ENCODE data around the gene VCP. TPM values are rescaled to one million over a fixed set of nuclear protein-coding genes. Genes with fewer than 3 reads are reported as not detected.

VCP gene
- total RNA-seq, 1 experiment from 2014 or later, result 170 TPM

GRCh38 chr9:35085078-35085477 lies 12.7 kb upstream of the VCP start:
- Histone ChIP-seq H3K4me2 (ENCODE audit: low read length) (no peak overlapping the region), H3K9ac (ENCODE audit: low read length) (no peak overlapping the region), H3K27me3 (ENCODE audit: insufficient read depth, low read length) (no peaks in the 10 kb centered on the region), H3K4me3 (replicated peaks in 1 of 2; ENCODE audit: low read depth in 1 of 2, low read length in 2 of 2) (no peak overlapping the region), H3K9me3 (ENCODE audit: control insufficient read depth in 1 of 2, insufficient read depth in 1 of 2, low read depth in 1 of 2, low read length in 2 of 2) (no peaks in the 10 kb centered on the region), H3K79me2 (ENCODE audit: insufficient read depth, low read length) (no peaks in the 10 kb centered on the region), H3K27ac (ENCODE audit: low read depth, low read length) (no peak overlapping the region), H2AFZ (ENCODE audit: low read depth, low read length, poor library complexity, severe bottlenecking) (no peak overlapping the region), H3K4me1 (ENCODE audit: control insufficient read depth in 1 of 2, insufficient read depth in 2 of 2, low read length in 2 of 2) (peaks cover 3 to 4% of the 10 kb centered on the region in 2 experiments; a peak in 2 of 4 replicates), H3K9me2 (ENCODE audit: insufficient read depth) (no peaks in the 10 kb centered on the region), H3K36me3 (ENCODE audit: control insufficient read depth in 1 of 2, insufficient read depth in 2 of 2, low read length in 2 of 2) (peaks cover 7 to 10% of the 10 kb centered on the region in 2 experiments; a peak in 3 of 4 replicates), H4K20me1 (ENCODE audit: insufficient read depth) (no peaks in the 10 kb centered on the region)
- POLR2A ChIA-PET, result no interaction called here
- intact Hi-C loops (cut with micrococcal nuclease), result no loop called here
- BruUV-seq (replicated peaks), result no TSS peak
- CTCF ChIA-PET, result no interaction called here
- RAD21 ChIA-PET (ENCODE audit: low non-redundant PET in 1 of 2, low total read pairs in 2 of 2, uncharacterized antibody in 2 of 2, unreplicated experiment in 2 of 2), result no interaction called here
- no peak for DNase-seq (ENCODE audit: low read depth, low spot score)
- TF ChIP-seq EZH2 (IDR thresholded peaks at IDR 0.05) (no peak), FOSL1 (IDR thresholded peaks at IDR 0.05; ENCODE audit: low read depth) (no peak), YY1 (IDR thresholded peaks at IDR 0.05; ENCODE audit: extremely low read depth, insufficient replicate concordance, low read depth, low read length) (no peak), CEBPB (IDR thresholded peaks at IDR 0.05; ENCODE audit: low read depth) (no peak), ZBTB33 (IDR thresholded peaks at IDR 0.05; ENCODE audit: extremely low read depth, insufficient replicate concordance, low read length) (no peak), SIN3A (IDR thresholded peaks at IDR 0.05; ENCODE audit: low read depth) (no peak), JUND (IDR thresholded peaks at IDR 0.05) (no peak), TCF7L2 (IDR thresholded peaks at IDR 0.05; ENCODE audit: borderline replicate concordance, extremely low read depth, insufficient read depth, insufficient read length) (no peak), POLR2A (IDR thresholded peaks at IDR 0.05; ENCODE audit: borderline replicate concordance, extremely low read depth, insufficient read depth, insufficient read length) (no peak), ZFX (IDR thresholded peaks at IDR 0.05) (no peak), EZH2phosphoT487 (IDR thresholded peaks at IDR 0.05; ENCODE audit: borderline replicate concordance) (no peak), SRF (IDR thresholded peaks at IDR 0.05; ENCODE audit: low read depth) (no peak), EGR1 (IDR thresholded peaks at IDR 0.05; ENCODE audit: low read depth) (no peak), CBX3 (IDR thresholded peaks at IDR 0.05; ENCODE audit: low read depth) (no peak), RAD21 (IDR thresholded peaks at IDR 0.05; ENCODE audit: low read depth) (no peak), SP1 (IDR thresholded peaks at IDR 0.05; ENCODE audit: low read depth) (no peak), POLR2AphosphoS5 (IDR thresholded peaks at IDR 0.05; ENCODE audit: low read depth, low read length) (no peak), ZNF274 (IDR thresholded peaks at IDR 0.05; ENCODE audit: low read depth, low read length) (no peak)
- TF ChIP-seq, protein P1, sequence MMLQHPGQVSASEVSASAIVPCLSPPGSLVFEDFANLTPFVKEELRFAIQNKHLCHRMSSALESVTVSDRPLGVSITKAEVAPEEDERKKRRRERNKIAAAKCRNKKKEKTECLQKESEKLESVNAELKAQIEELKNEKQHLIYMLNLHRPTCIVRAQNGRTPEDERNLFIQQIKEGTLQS (IDR thresholded peaks at IDR 0.05), result no peak
- TF ChIP-seq, protein P2, sequence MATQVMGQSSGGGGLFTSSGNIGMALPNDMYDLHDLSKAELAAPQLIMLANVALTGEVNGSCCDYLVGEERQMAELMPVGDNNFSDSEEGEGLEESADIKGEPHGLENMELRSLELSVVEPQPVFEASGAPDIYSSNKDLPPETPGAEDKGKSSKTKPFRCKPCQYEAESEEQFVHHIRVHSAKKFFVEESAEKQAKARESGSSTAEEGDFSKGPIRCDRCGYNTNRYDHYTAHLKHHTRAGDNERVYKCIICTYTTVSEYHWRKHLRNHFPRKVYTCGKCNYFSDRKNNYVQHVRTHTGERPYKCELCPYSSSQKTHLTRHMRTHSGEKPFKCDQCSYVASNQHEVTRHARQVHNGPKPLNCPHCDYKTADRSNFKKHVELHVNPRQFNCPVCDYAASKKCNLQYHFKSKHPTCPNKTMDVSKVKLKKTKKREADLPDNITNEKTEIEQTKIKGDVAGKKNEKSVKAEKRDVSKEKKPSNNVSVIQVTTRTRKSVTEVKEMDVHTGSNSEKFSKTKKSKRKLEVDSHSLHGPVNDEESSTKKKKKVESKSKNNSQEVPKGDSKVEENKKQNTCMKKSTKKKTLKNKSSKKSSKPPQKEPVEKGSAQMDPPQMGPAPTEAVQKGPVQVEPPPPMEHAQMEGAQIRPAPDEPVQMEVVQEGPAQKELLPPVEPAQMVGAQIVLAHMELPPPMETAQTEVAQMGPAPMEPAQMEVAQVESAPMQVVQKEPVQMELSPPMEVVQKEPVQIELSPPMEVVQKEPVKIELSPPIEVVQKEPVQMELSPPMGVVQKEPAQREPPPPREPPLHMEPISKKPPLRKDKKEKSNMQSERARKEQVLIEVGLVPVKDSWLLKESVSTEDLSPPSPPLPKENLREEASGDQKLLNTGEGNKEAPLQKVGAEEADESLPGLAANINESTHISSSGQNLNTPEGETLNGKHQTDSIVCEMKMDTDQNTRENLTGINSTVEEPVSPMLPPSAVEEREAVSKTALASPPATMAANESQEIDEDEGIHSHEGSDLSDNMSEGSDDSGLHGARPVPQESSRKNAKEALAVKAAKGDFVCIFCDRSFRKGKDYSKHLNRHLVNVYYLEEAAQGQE (IDR thresholded peaks at IDR 0.05; ENCODE audit: low read depth), result no peak
- ATAC-seq, result no peak
